H1 (cell line): ENCODE results near the gene ARHGEF40. TPM values are rescaled to one million over a fixed set of nuclear protein-coding genes. Genes with fewer than 3 reads are reported as not detected.

Experiments used
- CTCF ChIA-PET: fragments of 300-600 bp; sonication (Branson Sonifier 250); formaldehyde crosslinking; loops from one replicate; lab custom pipeline; 2021; ENCODE audit not compliant: partially characterized antibody; lab: Charles Lee
- POLR2A ChIA-PET: fragments of 300-600 bp; sonication (Branson Sonifier 250); formaldehyde crosslinking; loops from one replicate; lab custom pipeline; 2021; ENCODE audit warnings: inconsistent platforms; ENCODE audit not compliant: partially characterized antibody; lab: Charles Lee
- DNase-seq, 2 experiments: peaks; one replicate each; pipeline versions ENCODE4 v3.0.0 to v3.0.0-alpha.2; 2010 to 2022; ENCODE audit warnings: low spot score in 2 of 2, low read depth in 1 of 2, mixed read lengths in 1 of 2
- FAIRE-seq: peaks from 2 replicates; lab custom pipeline; 2011; peaks lifted over from hg19 to GRCh38; lab: Jason Lieb, UNC
- H2AFZ ChIP-seq: 2 replicates; pipeline ENCODE4 v1.8.1; 2012; ENCODE audit warnings: low read length, inconsistent platforms
- H2AK5ac ChIP-seq: 2 replicates; pipeline ENCODE4 v1.6.1; 2013; ENCODE audit warnings: low read depth, low read length
- H2BK120ac ChIP-seq: replicated peaks from 2 replicates; pipeline ENCODE3; 2013; ENCODE audit warnings: low read depth, low read length, inconsistent platforms
- H2BK12ac ChIP-seq: 2 replicates; pipeline ENCODE4 v1.6.1; 2013; ENCODE audit warnings: low read depth, low read length
- H2BK15ac ChIP-seq: 2 replicates; pipeline ENCODE4 v1.6.1; 2013; ENCODE audit warnings: low read length
- H2BK20ac ChIP-seq: 2 replicates; pipeline ENCODE4 v1.6.1; 2013; ENCODE audit warnings: low read length
- H2BK5ac ChIP-seq: 2 replicates; pipeline ENCODE4 v1.6.1; 2013; ENCODE audit warnings: low read depth, low read length
- H3K14ac ChIP-seq: 2 replicates; pipeline ENCODE4 v1.6.1; 2013; ENCODE audit warnings: inconsistent platforms; ENCODE audit not compliant: insufficient read length
- H3K18ac ChIP-seq: 2 replicates; pipeline ENCODE4 v1.6.1; 2013; ENCODE audit warnings: low read length; ENCODE audit errors: extremely low read depth
- H3K23ac ChIP-seq: 2 replicates; pipeline ENCODE4 v1.6.1; 2013; ENCODE audit warnings: inconsistent platforms; ENCODE audit not compliant: insufficient read length
- H3K23me2 ChIP-seq: 2 replicates; pipeline ENCODE4 v1.6.1; 2013; ENCODE audit warnings: low read depth, low read length
- H3K27ac ChIP-seq: 2 replicates; pipeline ENCODE4 v1.6.1; 2011; ENCODE audit warnings: low read depth, low read length, inconsistent platforms
- H3K27me3 ChIP-seq, 4 experiments: replicated peaks in 1 of 4; 1 replicate in 1 of 4; 2 replicates in 3 of 4; pipeline versions ENCODE4 v1.6.1 to v1.8.1; 2011 to 2013; ENCODE audit warnings: low read length in 3 of 4, mild to moderate bottlenecking in 3 of 4, inconsistent platforms in 2 of 4, mixed read lengths in 2 of 4, moderate library complexity in 1 of 4; ENCODE audit not compliant: control insufficient read depth in 3 of 4, insufficient read depth in 3 of 4; ENCODE audit errors: extremely low read depth in 1 of 4
- H3K36me3 ChIP-seq, 4 experiments: 2 replicates each; pipeline versions ENCODE4 v1.6.1 to v1.8.1; 2011 to 2013; ENCODE audit warnings: mild to moderate bottlenecking in 4 of 4, low read length in 3 of 4, moderate library complexity in 2 of 4, control low read depth in 1 of 4, inconsistent platforms in 1 of 4; ENCODE audit not compliant: insufficient read depth in 4 of 4, control insufficient read depth in 2 of 4
- H3K4ac ChIP-seq: replicated peaks from 2 replicates; pipeline ENCODE3; 2013; ENCODE audit warnings: low read length, low read depth, mixed read lengths, inconsistent platforms; ENCODE audit not compliant: insufficient read length
- H3K4me1 ChIP-seq, 4 experiments: replicated peaks in 1 of 4; 1 replicate in 1 of 4; 2 replicates in 3 of 4; pipeline versions ENCODE4 v1.6.1 to v1.8.1; 2011 to 2013; ENCODE audit warnings: low read length in 3 of 4, inconsistent platforms in 2 of 4, mixed read lengths in 1 of 4; ENCODE audit not compliant: insufficient read depth in 4 of 4, control insufficient read depth in 3 of 4
- H3K4me2 ChIP-seq, 2 experiments: 2 replicates each; pipeline versions ENCODE4 v1.6.1 to v1.8.1; 2011 to 2013; ENCODE audit warnings: low read depth in 2 of 2, low read length in 2 of 2, control low read depth in 1 of 2, inconsistent platforms in 1 of 2, mild to moderate bottlenecking in 1 of 2; ENCODE audit not compliant: insufficient read depth in 1 of 2
- H3K4me3 ChIP-seq, 4 experiments: fragments of 200-600, 300-600 bp in 1 of 4; sonication (generic), shearing (Covaris generic), sonication (Bioruptor Twin) in 1 of 4; 2 replicates each; pipeline versions ENCODE4 v1.5.1 to v1.8.1; 2011 to 2016; ENCODE audit warnings: low read length in 4 of 4, low read depth in 3 of 4, control low read depth in 2 of 4, inconsistent platforms in 2 of 4, mild to moderate bottlenecking in 2 of 4, mixed read lengths in 1 of 4, moderate library complexity in 1 of 4; ENCODE audit not compliant: insufficient read depth in 2 of 4; ENCODE audit errors: extremely low read depth in 1 of 4
- H3K56ac ChIP-seq: replicated peaks from 2 replicates; pipeline ENCODE3; 2013; ENCODE audit warnings: low read depth, mild to moderate bottlenecking, mixed read lengths, low read length, inconsistent platforms; ENCODE audit not compliant: insufficient read length
- H3K79me1 ChIP-seq: 2 replicates; pipeline ENCODE4 v1.6.1; 2013; ENCODE audit warnings: low read depth, low read length, control low read depth
- H3K79me2 ChIP-seq, 2 experiments: 2 replicates each; pipeline versions ENCODE4 v1.6.1 to v1.8.1; 2012 to 2013; ENCODE audit warnings: low read length in 2 of 2, mild to moderate bottlenecking in 2 of 2, inconsistent platforms in 1 of 2; ENCODE audit not compliant: insufficient read depth in 2 of 2, control insufficient read depth in 1 of 2
- H3K9ac ChIP-seq, 4 experiments: replicated peaks in 1 of 4; 1 replicate in 1 of 4; 2 replicates in 3 of 4; pipeline versions ENCODE4 v1.6.1 to v1.8.1; 2011 to 2013; ENCODE audit warnings: low read depth in 3 of 4, low read length in 3 of 4, control low read depth in 2 of 4, mild to moderate bottlenecking in 2 of 4, moderate library complexity in 2 of 4, inconsistent platforms in 1 of 4; ENCODE audit errors: extremely low read depth in 1 of 4
- H3K9me3 ChIP-seq, 2 experiments: 2 replicates each; pipeline versions ENCODE4 v1.6.1 to v1.8.1; 2012 to 2013; ENCODE audit warnings: mild to moderate bottlenecking in 2 of 2, moderate library complexity in 2 of 2, control low read depth in 1 of 2, inconsistent platforms in 1 of 2, low read depth in 1 of 2, low read length in 1 of 2, mixed read lengths in 1 of 2; ENCODE audit not compliant: insufficient read depth in 2 of 2
- H4K20me1 ChIP-seq, 2 experiments: replicated peaks in 1 of 2; 2 replicates each; pipeline versions ENCODE3 to v1.8.1; 2011 to 2013; ENCODE audit warnings: inconsistent platforms in 2 of 2, low read length in 2 of 2, mild to moderate bottlenecking in 1 of 2; ENCODE audit not compliant: insufficient read depth in 2 of 2, control insufficient read depth in 1 of 2
- H4K5ac ChIP-seq: 2 replicates; pipeline ENCODE4 v1.6.1; 2013; ENCODE audit warnings: low read length, low read depth, mixed read lengths, inconsistent platforms; ENCODE audit not compliant: insufficient read length
- H4K8ac ChIP-seq: 2 replicates; pipeline ENCODE4 v1.8.0; 2013; ENCODE audit warnings: mild to moderate bottlenecking, moderate library complexity, low read length, inconsistent platforms; ENCODE audit not compliant: insufficient read depth; ENCODE audit errors: extremely low read depth
- H4K91ac ChIP-seq: replicated peaks from 2 replicates; pipeline ENCODE3; 2013; ENCODE audit warnings: low read length, mixed read lengths, inconsistent platforms; ENCODE audit not compliant: insufficient read length
- ASH2L ChIP-seq: fragments of 200-600, 300-600 bp; sonication (generic); IDR thresholded peaks from one replicate; pipeline ENCODE4 v1.7.1; 2017; ENCODE audit warnings: low read length
- ATF3 ChIP-seq: IDR thresholded peaks from 2 replicates; pipeline ENCODE4 v1.6.1; 2011; ENCODE audit warnings: low read depth, mild to moderate bottlenecking, low read length; ENCODE audit not compliant: insufficient read depth
- JUND ChIP-seq: IDR thresholded peaks from 2 replicates; pipeline ENCODE4 v1.6.1; 2011; ENCODE audit warnings: mild to moderate bottlenecking, improper control_type of control experiment, low read length
- RFX5 ChIP-seq: IDR thresholded peaks from 2 replicates; pipeline ENCODE4 v1.6.1; 2011; ENCODE audit warnings: low read depth, low read length, improper control_type of control experiment, borderline replicate concordance
- RXRA ChIP-seq: IDR thresholded peaks from 2 replicates; pipeline ENCODE4 v1.6.1; 2011; ENCODE audit warnings: low read depth, mild to moderate bottlenecking, low read length, moderate library complexity; ENCODE audit not compliant: insufficient read depth
- SIN3A ChIP-seq, 2 experiments: IDR thresholded peaks in 1 of 2; conservative IDR thresholded peaks in 1 of 2; 2 replicates each; pipeline ENCODE4 v1.6.1; 2011 to 2012; ENCODE audit warnings: low read length in 2 of 2, improper control_type of control experiment in 1 of 2, low read depth in 1 of 2, mild to moderate bottlenecking in 1 of 2
- WGBS, 2 experiments: shearing (Covaris generic) in 1 of 2; methylation state at CpG; one replicate each; pipeline versions ENCODE4 v1.1.6 to v1.1.7; 2013 to 2015; ENCODE audit warnings: low lambda C conversion rate in 2 of 2, mixed read lengths in 2 of 2, inconsistent platforms in 1 of 2, low coverage in 1 of 2, missing lambda C conversion rate in 1 of 2; ENCODE audit not compliant: insufficient replicate concordance in 2 of 2, insufficient coverage in 1 of 2, insufficient read length in 1 of 2; ENCODE audit errors: extremely low coverage in 1 of 2, missing lambda C conversion rate in 1 of 2; 5-methylcytosine and 5-hydroxymethylcytosine counted together
- polyA plus RNA-seq, 7 experiments: library from polyadenylated mRNA; depleted of rRNA in 3 of 7; stranded (reverse) in 5 of 7; unstranded in 2 of 7; fragments of >200 nt in 5 of 7; fragments of 200-250 nt in 2 of 7; gene quantifications; 1 replicate in 5 of 7; 2 replicates in 1 of 7; 4 replicates in 1 of 7; pipeline versions ENCODE4 v1.2.1 to v1.2.3, GENCODE V29; 2011 to 2013; ENCODE audit warnings: missing spikeins in 2 of 7, mixed read lengths in 2 of 7
- total RNA-seq: library from RNA; stranded (reverse); fragmentation: NEBNext Ultra II Directional; extraction: Animal tissue kit (Norgen Biotek cat#: 25700); gene quantifications from 2 replicates; pipeline ENCODE4 v1.2.1, GENCODE V29; 2021
- TF ChIP-seq, protein P1 (sequence below): IDR thresholded peaks from 2 replicates; pipeline ENCODE4 v1.6.1; 2012; ENCODE audit warnings: inconsistent platforms

The ARHGEF40 gene
- total and polyA plus RNA-seq, 2 of the 8 experiments (the other 6 are each of a cell fraction or from before 2014, with no cell fraction given), result 53.1 to 101 TPM

DNA sequence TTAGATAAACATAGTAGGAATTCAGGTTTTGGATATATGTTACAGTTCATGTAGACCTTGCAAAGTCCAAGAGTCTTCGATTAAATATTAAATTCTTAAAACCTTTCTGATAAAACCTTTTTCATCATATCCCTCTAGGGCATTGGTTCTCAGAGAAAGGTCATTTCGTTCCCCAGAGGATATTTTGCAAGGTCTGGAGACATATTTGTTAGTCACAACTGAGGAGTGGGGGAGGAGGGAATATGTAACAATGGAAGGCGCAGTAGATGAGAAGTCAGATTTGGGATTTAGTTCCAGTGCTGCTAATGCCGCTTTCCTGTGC lies 36.0 kb downstream of the ARHGEF40 start:
- no peak overlapping the region; the same call in 1 of the 2 replicates for H2BK15ac ChIP-seq
- FAIRE-seq, result no peak
- no peak overlapping the region for H2AK5ac ChIP-seq
- no peaks in the 10 kb centered on the region for H3K79me1 ChIP-seq
- H4K91ac ChIP-seq, result no peak overlapping the region
- no peak overlapping the region for H4K8ac ChIP-seq
- 0 out of 4 replicates have a peak overlapping the region, but pooled peaks of 1 of the 2 experiments have one; percentile 12 for H3K4me2 ChIP-seq
- no peak overlapping the region for H3K56ac ChIP-seq
- H3K9me3 ChIP-seq, result no peaks in the 10 kb centered on the region
- no peak overlapping the region for H3K18ac ChIP-seq
- peaks cover 7% of the 10 kb centered on the region for H3K23me2 ChIP-seq
- no peak overlapping the region for H3K23ac ChIP-seq
- H2BK5ac ChIP-seq, result no peak overlapping the region
- H2BK12ac ChIP-seq, result peak overlapping the region; percentile 19; the same call in 1 of the 2 replicates
- CTCF ChIA-PET, result interaction anchor here (0.9 to 11.0 kb wide), 15 partner anchors 7 to 108 kb away, joined by 3 to 239 read pairs (median 21); partner anchors contain the start of gene ARHGEF40
- no peak overlapping the region for H2BK120ac ChIP-seq
- H3K79me2 ChIP-seq, result peaks cover 0 to 12% of the 10 kb centered on the region in 2 experiments; a peak in 3 of 4 replicates
- H3K4me3 ChIP-seq, result no peak overlapping the region
- no peak overlapping the region for H4K5ac ChIP-seq
- TF ChIP-seq JUND (no peak), ASH2L (no peak), RFX5 (no peak), ATF3 (no peak), RXRA (no peak), SIN3A (conservative IDR thresholded peaks at IDR 0.05 in 1 of 2, IDR thresholded peaks at IDR 0.05 in 1 of 2; ENCODE audit: low read depth in 1 of 2, low read length in 2 of 2) (no peak)
- TF ChIP-seq, protein P1, sequence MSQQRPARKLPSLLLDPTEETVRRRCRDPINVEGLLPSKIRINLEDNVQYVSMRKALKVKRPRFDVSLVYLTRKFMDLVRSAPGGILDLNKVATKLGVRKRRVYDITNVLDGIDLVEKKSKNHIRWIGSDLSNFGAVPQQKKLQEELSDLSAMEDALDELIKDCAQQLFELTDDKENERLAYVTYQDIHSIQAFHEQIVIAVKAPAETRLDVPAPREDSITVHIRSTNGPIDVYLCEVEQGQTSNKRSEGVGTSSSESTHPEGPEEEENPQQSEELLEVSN, result no peak
- TF ChIP-seq, all 59 proteins: peak for 0
- Histone ChIP-seq H3K4me1 (peaks cover 2 to 25% (median 11%) of the 10 kb centered on the region in 4 experiments; a peak in 5 of 7 replicates), H3K27ac (no peak overlapping the region), H3K27me3 (no peaks in the 10 kb centered on the region), H3K14ac (no peak overlapping the region), H3K9ac (no peak overlapping the region), H3K36me3 (no peaks in the 10 kb centered on the region), H3K4ac (no peak overlapping the region), H2BK20ac (no peak overlapping the region; the same call in 1 of the 2 replicates), H4K20me1 (no peaks in the 10 kb centered on the region), H2AFZ (no peak overlapping the region)
- 87% methylated on average over 4 of the region's 4 CpGs; no CpG with 5 or more reads in 1 of the 2 experiments for WGBS, 2 experiments
- POLR2A ChIA-PET, result interaction anchor here (5.8 to 7.2 kb wide), 2 partner anchors 12 to 35 kb away, joined by 64 to 121 read pairs; partner anchors contain the start of gene ARHGEF40
- no peak for DNase-seq
